Neural progenitor cell (in vitro differentiated cells): ENCODE measurements around the gene CNTROB. TPM values are rescaled to one million over a fixed set of nuclear protein-coding genes. Genes with fewer than 3 reads are reported as not detected.
A peak's percentile ranks its signal among the peaks of the same experiment; 100 is the strongest.

Experiments used
- DNase-seq: peaks from one replicate; pipeline ENCODE4 v3.0.0-alpha.2; 2016; ENCODE audit warnings: low spot score
- H2AFZ ChIP-seq: fragments of 200-600 bp; sonication (generic); replicated peaks from 2 replicates; pipeline ENCODE4 v1.6.1; 2016; ENCODE audit warnings: antibody characterized with exemption
- H3F3A ChIP-seq: fragments of 200-600 bp; sonication (generic); 2 replicates; pipeline ENCODE4 v1.6.1; 2016; ENCODE audit warnings: antibody characterized with exemption, low read depth
- H3K27ac ChIP-seq: fragments of 200-600 bp; sonication (generic); 2 replicates; pipeline ENCODE4 v1.5.1; 2016; ENCODE audit warnings: mild to moderate bottlenecking
- H3K27me3 ChIP-seq: fragments of 200-600 bp; sonication (generic); 2 replicates; pipeline ENCODE4 v1.6.1; 2016; ENCODE audit warnings: mild to moderate bottlenecking, moderate library complexity
- H3K36me3 ChIP-seq: fragments of 200-600 bp; sonication (generic); 2 replicates; pipeline ENCODE4 v1.5.1; 2016
- H3K4me1 ChIP-seq: fragments of 200-600 bp; sonication (generic); 2 replicates; pipeline ENCODE4 v1.6.1; 2016; ENCODE audit warnings: mixed run types
- H3K4me2 ChIP-seq: fragments of 200-600 bp; sonication (generic); 2 replicates; pipeline ENCODE4 v1.6.1; 2016
- H3K4me3 ChIP-seq: fragments of 200-600 bp; sonication (generic); 2 replicates; pipeline ENCODE4 v1.5.1; 2016
- H3K79me2 ChIP-seq: fragments of 200-600 bp; sonication (generic); 2 replicates; pipeline ENCODE4 v1.6.1; 2016; ENCODE audit warnings: low read depth
- H3K9ac ChIP-seq: fragments of 200-600 bp; sonication (generic); 2 replicates; pipeline ENCODE4 v1.6.1; 2016
- H3K9me3 ChIP-seq: fragments of 200-600 bp; sonication (generic); 2 replicates; pipeline ENCODE4 v1.5.1; 2016; ENCODE audit warnings: low read depth
- H4K20me1 ChIP-seq: fragments of 200-600 bp; sonication (generic); 2 replicates; pipeline ENCODE4 v1.6.1; 2016; ENCODE audit warnings: low read depth
- H3K27ac Mint-ChIP-seq: 3 replicates; pipeline ENCODE4 v1.8.0; 2021; ENCODE audit warnings: mixed read lengths
- H3K27me3 Mint-ChIP-seq: 2 replicates; pipeline ENCODE4 v1.8.0; 2022; ENCODE audit warnings: low read depth, mild to moderate bottlenecking, inconsistent platforms, moderate library complexity, mixed read lengths; ENCODE audit not compliant: insufficient read depth
- H3K36me3 Mint-ChIP-seq: 3 replicates; pipeline ENCODE4 v1.8.0; 2021; ENCODE audit warnings: mixed read lengths
- H3K4me1 Mint-ChIP-seq: 3 replicates; pipeline ENCODE4 v1.8.0; 2021; ENCODE audit warnings: mixed read lengths
- H3K4me3 Mint-ChIP-seq: 3 replicates; pipeline ENCODE4 v1.8.0; 2021; ENCODE audit warnings: mild to moderate bottlenecking, moderate library complexity, mixed read lengths
- H3K9me3 Mint-ChIP-seq: 3 replicates; pipeline ENCODE4 v1.8.0; 2020; ENCODE audit warnings: mixed read lengths
- CTCF ChIP-seq: fragments of 200-600 bp; sonication (generic); IDR thresholded peaks from 2 replicates; pipeline ENCODE4 v1.5.1; 2017; ENCODE audit warnings: antibody characterized with exemption, mild to moderate bottlenecking
- EZH2 ChIP-seq: fragments of 200-600 bp; sonication (generic); IDR thresholded peaks from 2 replicates; pipeline ENCODE4 v1.6.1; 2017; ENCODE audit warnings: antibody characterized with exemption, mild to moderate bottlenecking, moderate library complexity
- EZH2phosphoT487 ChIP-seq: fragments of 200-600 bp; sonication (generic); IDR thresholded peaks from 2 replicates; pipeline ENCODE4 v1.6.1; 2017; ENCODE audit warnings: antibody characterized with exemption
- total RNA-seq: library from RNA; depleted of rRNA; stranded (reverse); fragments of >200 nt; gene quantifications from 2 replicates; pipeline ENCODE4 v1.2.3, GENCODE V29; 2015; ENCODE audit warnings: low replicate concordance

CNTROB gene
- total RNA-seq, 1 donor from 2014 or later = 21.2 TPM

GRCh38 chr17:7992516-7992915 lies 60.5 kb downstream of the CNTROB start:
- peaks cover 2% of the 10 kb centered on the region for H3K4me1 Mint-ChIP-seq
- H3K9ac ChIP-seq = no peak overlapping the region
- peaks cover 7% of the 10 kb centered on the region for H3K9me3 Mint-ChIP-seq
- no peak for DNase-seq
- H3K36me3 ChIP-seq = no peaks in the 10 kb centered on the region
- no peak overlapping the region for H3K27ac ChIP-seq
- no peak overlapping the region for H3K4me3 Mint-ChIP-seq
- H3K4me1 ChIP-seq = no peaks in the 10 kb centered on the region
- no peak overlapping the region for H2AFZ ChIP-seq
- no peaks in the 10 kb centered on the region for H3K9me3 ChIP-seq
- no peaks in the 10 kb centered on the region for H3K36me3 Mint-ChIP-seq
- peaks cover 11% of the 10 kb centered on the region for H3F3A ChIP-seq
- no peak overlapping the region for H3K4me3 ChIP-seq
- no peak overlapping the region for H3K27ac Mint-ChIP-seq
- peaks cover 13% of the 10 kb centered on the region for H3K27me3 Mint-ChIP-seq
- no peak for TF ChIP-seq CTCF
- TF ChIP-seq EZH2 = no peak
- no peak for TF ChIP-seq EZH2phosphoT487
- H4K20me1 ChIP-seq = no peaks in the 10 kb centered on the region
- peaks cover 20% of the 10 kb centered on the region for H3K27me3 ChIP-seq
- H3K79me2 ChIP-seq = no peaks in the 10 kb centered on the region
- H3K4me2 ChIP-seq = no peak overlapping the region

- peaks cover 11% of the 10 kb centered on the region for H3F3A ChIP-seq
These were observed 60.9 kb downstream of the CNTROB start for GRCh38 chr17:7992924-7993323.

GRCh38 chr17:7993972-7994589 lies 62.1 kb downstream of the CNTROB start:
- Histone ChIP-seq H3K4me1 (no peaks in the 10 kb centered on the region), H3K4me3 (no peak overlapping the region), H3K79me2 (no peaks in the 10 kb centered on the region), H3K4me2 (no peak overlapping the region), H3F3A (peaks cover 8% of the 10 kb centered on the region), H2AFZ (peak overlapping the region; percentile 38), H4K20me1 (no peaks in the 10 kb centered on the region), H3K27me3 (peaks cover 20% of the 10 kb centered on the region), H3K9ac (no peak overlapping the region), H3K36me3 (no peaks in the 10 kb centered on the region), H3K27ac (no peak overlapping the region), H3K9me3 (no peaks in the 10 kb centered on the region)
- H3K9me3 Mint-ChIP-seq = peaks cover 7% of the 10 kb centered on the region
- TF ChIP-seq CTCF (no peak), EZH2 (no peak), EZH2phosphoT487 (no peak)
- H3K4me1 Mint-ChIP-seq = no peaks in the 10 kb centered on the region
- H3K36me3 Mint-ChIP-seq = no peaks in the 10 kb centered on the region
- no peak overlapping the region for H3K27ac Mint-ChIP-seq
- DNase-seq = no peak
- no peak overlapping the region for H3K4me3 Mint-ChIP-seq
- H3K27me3 Mint-ChIP-seq = peaks cover 13% of the 10 kb centered on the region

More at GRCh38 chr17:7992924-7993323, 60.9 kb downstream of the CNTROB start:
- Mint-ChIP-seq H3K36me3 (no peaks in the 10 kb centered on the region), H3K4me3 (peak overlapping the region; percentile 42), H3K9me3 (peaks cover 7% of the 10 kb centered on the region), H3K4me1 (no peaks in the 10 kb centered on the region), H3K27me3 (peaks cover 11% of the 10 kb centered on the region), H3K27ac (no peak overlapping the region)
- Histone ChIP-seq H3K27me3 (peaks cover 20% of the 10 kb centered on the region), H2AFZ (no peak overlapping the region), H3K4me3 (no peak overlapping the region), H3K4me2 (no peak overlapping the region), H3K9ac (no peak overlapping the region), H3K27ac (no peak overlapping the region), H3K9me3 (no peaks in the 10 kb centered on the region), H3K36me3 (no peaks in the 10 kb centered on the region), H4K20me1 (no peaks in the 10 kb centered on the region), H3K4me1 (no peaks in the 10 kb centered on the region), H3K79me2 (no peaks in the 10 kb centered on the region)
- no peak for TF ChIP-seq CTCF
- no peak for TF ChIP-seq EZH2
- no peak for TF ChIP-seq EZH2phosphoT487
- no peak for DNase-seq
